GM18873 (cell line): Measurements from ENCODE around the gene NGFR.
"Not testable (repeated sequence)": the region's sequence is repeated elsewhere in the genome, so short reads cannot be mapped to it uniquely, and the experiment has no call there.

ENCODE experiments used
- ATAC-seq: cut with Tn5 transposase; IDR thresholded peaks from one replicate; pipeline ENCODE4 v1.9.1; 2021; ENCODE audit warnings: mild to moderate bottlenecking, moderate library complexity, moderate number of reproducible peaks; ENCODE audit not compliant: unreplicated experiment, low FRiP score

NGFR gene

DNA sequence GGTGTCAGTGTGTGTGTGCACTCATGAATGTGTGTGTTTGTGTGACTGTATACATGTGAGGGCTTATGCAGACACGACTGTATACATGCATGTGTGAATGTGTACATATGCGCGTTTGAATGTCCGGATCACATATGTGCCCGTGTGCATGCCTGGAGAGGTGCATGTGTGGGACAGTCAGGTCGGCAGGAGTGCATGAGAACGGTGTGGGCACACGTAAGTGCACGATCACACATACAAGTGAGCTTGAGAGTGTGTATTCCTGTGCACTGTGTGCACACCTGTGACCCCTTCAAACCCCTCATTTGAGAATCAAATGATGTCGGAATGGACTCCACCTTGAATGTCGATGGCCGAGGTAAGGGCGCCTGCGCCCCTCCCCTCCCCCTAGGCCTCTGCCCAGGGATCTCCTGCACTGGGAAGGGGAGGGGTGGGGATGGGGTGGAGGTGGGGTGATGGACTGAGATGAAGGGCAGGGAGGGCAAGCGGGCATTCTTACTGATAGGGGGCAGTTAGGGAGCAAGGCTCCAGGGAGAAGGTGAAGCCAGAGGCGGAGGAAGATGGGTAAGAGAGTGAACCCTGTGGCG lies 601 bp upstream of the NGFR start:
- ATAC-seq = no peak

DNA sequence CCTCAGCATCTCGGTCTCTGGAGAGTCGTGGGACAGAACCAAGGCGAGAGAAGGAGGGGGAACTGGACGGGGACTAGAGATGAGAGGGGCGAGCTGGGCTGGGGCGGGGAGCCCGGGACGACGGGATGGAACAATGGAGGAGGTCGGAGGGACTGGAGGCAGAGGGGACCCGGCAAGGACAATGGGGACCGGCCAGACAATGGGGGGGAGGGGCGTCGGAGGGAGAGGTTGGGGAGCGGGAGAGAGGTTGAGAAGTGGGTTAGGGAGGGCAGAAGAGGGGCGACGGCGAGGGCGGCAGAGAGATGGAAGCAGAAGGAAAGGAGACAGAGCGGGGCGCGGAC lies 719 bp downstream of the NGFR start:
- no peak for ATAC-seq

DNA sequence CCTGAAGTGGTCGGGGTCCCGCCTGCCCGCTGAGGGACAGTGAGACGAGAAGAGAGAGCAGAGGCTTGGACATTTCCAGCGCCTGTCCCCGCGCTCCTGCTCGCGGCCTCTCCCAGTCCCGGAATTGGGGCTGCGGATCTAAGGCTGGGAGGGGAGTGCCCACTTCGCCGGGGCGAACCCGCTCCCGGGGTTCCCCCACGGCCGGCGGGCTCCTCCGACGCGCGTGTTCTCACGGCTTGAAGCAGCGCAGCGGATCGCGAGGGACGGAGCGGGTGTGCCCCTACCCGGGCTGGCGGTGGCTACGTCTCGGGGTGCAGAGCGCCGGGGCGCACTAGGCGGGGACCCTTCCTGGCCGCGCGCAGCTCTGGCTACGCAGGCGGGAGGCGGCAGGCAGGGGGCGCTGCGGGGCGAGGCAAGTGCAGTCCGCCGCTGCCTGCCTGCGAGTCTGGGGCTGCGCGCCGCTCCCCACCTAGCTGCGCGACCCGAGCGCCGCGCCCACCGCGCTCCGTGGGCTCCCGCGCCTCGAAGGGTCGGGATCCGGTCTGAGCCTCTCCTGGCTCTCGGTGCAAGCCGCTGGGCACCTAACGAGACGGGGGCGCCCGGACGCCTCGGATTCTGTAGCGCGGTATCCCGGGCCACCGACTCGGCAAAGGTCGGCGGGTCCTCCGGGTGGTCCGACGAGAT lies 1.2 kb downstream of the NGFR start:
- no peak for ATAC-seq

DNA sequence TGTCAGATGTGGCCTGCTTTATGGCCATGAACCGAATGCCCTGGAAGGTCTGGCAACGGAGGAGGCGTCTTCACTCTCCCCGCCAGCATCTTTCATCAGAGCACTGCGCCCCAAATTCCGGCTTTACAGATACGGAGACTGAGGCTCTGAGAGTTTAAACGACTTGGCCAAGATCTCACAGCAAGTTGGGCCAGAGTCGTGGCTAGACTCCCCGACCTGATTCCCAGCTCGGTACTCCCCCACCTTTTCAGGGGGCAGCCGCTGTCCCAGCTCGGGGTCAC lies 1.7 kb downstream of the NGFR start:
- no peak for ATAC-seq

DNA sequence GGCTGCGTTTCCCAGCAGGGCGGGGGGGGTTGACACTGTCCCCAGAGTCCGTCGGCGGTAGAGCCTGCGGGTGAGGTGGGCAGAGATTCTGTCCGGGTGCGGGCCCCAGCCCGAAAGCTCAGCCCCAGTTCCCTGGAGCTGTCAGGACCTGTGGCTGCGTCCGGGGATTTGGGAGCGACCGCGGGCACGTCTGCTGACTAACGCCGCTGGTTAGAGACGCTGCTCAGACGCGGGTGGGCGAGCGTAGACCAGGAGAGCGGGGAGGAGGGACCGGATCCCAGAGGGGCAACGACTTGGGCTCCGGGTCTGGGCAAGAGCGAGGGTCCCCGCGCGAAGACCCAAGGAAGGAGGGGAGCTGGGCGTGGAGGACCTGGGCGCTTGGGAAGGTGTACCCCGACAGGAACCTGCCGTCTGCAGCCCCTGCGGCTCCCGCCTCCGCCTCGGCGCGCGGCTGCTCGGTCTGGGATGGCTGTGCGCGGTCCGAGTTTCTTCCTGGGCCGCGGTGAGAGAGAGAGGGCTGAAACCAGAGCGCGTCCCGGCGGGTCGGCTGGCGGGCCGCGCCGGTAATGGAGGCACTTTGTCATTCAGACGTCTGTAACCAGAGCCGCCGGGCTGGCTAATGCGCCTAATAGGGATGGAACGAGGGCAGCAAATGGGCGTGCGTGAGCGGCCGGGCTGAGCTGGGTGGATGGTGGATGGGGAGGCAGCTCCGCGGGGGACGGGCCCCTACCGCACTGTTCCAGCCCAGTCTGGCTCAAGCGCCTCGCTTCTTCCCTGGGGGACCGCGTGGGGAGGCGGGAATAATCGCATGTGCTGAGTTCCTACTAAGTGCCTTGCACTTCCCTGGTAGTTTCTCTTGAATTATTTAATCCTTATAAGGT lies 2.3 kb downstream of the NGFR start:
- no peak for ATAC-seq

DNA sequence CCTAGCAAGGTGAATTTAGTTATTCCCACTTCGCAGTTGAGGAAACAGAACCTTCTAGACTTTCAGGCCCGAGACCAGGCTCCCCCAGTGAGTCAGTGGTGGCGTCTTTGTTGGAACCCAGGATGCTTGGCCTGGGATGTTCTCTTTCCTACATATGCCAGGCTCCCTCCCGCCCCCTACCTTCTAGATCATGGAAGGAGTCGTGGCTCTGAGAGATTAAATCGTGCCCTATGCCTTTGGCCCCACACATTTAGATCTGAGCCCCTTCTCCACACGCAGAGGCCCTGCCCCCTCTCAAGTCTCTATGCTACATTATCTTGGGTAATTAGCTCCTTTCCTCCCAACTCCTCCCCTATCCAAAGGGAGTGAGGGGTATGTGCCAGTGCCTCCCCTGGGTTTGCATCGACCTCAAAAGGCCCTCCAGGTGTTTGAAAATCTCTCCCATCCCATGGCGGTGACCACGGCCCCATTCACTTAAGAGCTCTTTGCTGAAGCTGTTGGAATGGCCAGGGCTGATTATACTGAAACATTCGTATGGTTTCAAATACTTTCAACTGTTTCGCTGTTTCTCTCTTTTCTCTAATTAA lies 3.0 kb downstream of the NGFR start:
- ATAC-seq = no peak

DNA sequence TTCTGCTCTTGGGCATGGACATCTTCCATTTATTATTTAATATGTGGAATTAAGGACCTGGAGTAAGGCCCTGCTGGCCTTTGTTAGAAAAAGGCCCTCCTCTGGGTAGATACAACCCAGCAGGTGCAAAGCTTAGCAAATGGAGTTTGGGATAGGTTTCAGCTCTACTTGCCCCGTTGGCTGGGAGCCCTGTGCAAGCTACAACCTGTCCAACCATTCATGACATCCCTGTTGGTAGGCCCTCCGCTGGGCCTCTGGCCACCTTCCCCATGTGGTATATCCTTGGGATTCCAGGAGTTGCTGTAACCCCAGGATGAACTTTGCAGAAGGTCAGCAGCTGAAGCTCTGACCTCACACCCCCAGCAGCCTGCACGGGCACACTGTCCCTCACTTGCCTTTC lies 6.4 kb downstream of the NGFR start:
- ATAC-seq = no peak

DNA sequence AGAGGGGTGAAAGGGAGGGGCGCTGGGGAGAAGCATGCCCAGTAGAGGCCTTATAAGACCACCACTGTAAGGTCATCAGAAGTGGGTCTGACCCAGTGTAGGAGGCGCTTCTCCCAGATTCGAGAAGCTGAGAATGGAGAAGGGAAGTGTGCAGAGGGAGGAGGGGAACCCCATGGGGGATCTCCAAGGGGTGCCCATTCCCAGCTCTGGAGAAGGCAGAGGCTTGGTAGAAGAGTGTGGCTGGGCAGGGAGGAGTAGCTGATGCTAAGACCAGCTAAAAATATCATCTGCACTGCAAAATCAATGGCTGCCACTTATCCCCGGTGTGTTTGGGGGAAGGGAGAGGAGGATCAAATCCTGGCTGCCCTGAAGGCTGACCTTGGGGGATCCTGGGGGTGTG lies 7.2 kb downstream of the NGFR start:
- no peak for ATAC-seq

DNA sequence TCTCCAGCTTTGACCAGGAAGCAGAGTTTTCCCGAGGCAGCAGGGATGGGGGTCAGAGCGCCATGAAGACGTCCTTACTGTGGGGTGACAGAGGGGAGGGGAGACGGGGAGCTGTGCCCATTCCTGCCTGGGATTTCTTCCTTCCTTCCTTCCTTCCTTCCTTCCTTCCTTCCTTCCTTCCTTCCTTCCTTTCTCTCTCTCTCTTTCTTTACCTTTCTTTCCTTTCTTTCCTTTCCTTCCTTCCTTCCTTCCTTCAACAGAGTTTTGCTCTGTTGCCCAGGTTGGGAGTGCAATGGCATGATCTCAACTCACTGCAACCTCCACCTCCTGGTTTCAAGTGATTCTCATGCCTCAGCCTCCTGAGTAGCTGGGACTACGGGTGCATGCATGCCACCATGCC lies 7.6 kb downstream of the NGFR start:
- not testable (repeated sequence) for ATAC-seq

DNA sequence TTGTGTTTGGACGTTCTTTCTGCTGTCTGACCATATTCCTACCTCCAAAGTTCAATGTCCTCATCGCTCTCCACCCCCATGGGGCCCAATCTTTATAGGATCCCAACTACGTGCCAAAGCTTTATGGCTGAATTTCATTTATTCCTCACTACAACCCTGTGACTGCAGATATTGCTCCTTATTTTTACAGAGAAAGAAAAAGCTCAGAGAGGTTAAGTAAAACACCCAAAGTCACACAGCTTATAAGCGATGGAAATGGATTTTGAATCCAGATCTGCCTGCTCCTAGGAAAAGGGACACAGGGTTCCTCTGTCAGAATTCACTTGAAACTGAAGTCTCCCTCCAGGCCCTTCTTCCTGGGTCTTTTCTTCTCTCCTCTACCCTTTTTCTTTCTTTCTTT lies 9.3 kb downstream of the NGFR start:
- ATAC-seq = no peak

DNA sequence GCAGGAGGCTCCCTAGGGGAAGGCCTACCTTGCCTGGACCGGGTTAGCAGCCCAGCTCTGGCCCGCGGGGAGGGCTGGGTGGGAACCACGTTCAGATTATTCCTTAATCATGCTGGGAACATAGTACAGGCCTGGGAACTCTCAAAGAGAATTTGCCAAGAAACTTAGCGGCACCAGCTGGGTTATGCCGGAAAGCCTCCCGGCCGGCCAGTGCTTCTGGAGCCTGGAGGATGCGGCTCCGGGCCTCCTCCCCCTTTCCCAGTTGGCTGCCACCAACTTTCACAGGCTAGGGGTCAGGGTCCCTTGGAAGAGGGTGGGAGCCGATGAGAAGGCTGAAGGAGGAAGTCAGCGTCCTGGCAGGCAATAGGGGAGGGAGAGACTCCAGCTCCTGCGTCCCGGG lies 10.8 kb downstream of the NGFR start:
- ATAC-seq = no peak

DNA sequence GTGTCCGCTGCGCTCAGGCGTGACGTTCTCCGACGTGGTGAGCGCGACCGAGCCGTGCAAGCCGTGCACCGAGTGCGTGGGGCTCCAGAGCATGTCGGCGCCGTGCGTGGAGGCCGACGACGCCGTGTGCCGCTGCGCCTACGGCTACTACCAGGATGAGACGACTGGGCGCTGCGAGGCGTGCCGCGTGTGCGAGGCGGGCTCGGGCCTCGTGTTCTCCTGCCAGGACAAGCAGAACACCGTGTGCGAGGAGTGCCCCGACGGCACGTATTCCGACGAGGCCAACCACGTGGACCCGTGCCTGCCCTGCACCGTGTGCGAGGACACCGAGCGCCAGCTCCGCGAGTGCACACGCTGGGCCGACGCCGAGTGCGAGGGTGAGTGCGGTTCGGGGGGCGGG lies 11.2 kb downstream of the NGFR start:
- no peak for ATAC-seq

DNA sequence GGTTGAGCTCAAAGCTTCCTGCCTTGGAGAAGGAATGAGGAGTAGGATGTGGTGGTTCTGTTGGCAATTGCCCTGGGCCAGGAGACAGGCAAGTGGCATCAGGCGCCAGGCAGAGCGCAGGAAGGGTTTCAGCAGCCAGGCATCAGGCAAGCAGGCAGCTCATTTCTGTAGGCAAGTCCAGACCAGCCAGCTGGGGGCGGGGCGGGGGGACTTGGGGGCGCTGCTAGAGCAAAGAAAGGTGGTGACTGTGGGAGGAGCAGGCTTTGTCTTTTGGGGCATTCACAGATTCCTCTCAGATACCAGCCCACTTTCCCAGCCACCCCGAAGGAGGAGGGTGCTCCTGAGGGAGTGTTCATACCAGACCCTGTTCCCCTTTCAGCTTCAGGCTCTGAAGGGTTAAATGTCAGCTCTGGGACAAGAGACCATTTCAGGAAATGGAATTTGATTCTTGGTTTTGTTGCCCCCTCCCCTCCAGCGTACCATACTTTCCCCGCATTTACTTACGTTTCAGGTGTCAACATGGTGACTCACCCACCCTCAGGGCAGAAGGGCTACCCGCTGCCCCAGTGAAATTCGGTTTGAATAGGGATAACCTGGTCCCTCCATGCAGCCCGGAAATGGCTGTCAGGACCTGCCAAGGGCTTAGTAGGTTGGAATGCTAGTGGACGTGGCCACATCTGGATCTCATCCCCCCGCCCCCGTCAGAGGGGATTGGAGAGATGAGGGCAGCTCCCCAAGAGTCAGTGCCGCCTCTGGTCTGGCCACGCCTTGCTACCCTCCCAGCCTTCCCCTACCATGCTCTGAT lies 13.2 kb downstream of the NGFR start:
- ATAC-seq = no peak

DNA sequence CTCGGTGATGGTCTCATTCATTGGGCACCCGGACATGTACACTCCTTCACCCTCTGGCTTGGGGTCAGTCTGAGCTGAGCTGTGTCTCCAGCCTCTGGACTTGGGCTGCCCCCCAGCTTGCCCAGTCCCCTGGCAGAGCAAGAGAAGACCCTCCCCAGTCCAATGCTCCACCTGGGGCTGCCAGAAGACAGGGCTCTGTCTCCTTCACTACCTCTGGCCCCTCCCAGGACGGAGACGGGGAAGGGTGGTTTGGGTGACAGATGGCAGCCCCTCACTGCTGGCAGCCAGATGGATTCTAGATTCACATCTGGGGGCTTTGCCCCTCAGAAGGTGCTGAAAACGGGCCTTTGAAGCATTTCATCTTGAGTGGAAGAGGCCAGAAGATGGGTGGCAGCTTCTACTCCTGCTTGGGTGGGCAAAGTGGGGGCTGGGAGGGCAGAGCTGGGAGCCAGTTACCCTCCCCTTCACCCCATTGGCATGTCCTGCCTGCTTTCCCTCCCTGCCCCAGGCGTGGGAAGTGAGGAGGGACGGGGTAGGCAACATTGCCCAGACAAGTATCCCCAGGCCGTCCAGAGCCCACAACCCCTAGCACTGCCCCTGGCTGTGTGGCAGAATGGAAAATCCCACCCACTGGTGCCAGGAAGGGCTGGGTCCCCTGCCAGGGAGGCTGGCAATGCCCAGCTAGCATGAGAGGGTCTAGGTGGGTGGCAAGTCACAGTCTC lies 13.9 kb downstream of the NGFR start:
- no peak for ATAC-seq

DNA sequence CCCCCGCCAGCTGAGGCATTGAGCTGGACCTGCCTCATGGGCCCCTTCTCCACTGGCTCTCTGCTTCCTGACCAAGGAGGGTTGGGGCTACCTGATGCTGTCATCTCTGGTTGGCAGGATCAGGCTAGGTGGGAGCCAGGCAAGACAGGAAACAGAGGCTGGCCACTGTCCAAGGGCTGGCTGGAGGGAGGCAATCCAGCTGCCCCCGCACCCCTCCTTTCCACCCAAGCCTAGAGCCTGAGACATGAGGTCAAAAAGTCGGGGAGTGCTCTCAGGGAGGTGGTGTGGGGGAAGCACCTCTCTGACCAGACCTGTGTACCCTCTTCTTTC lies 14.5 kb downstream of the NGFR start:
- ATAC-seq = no peak

DNA sequence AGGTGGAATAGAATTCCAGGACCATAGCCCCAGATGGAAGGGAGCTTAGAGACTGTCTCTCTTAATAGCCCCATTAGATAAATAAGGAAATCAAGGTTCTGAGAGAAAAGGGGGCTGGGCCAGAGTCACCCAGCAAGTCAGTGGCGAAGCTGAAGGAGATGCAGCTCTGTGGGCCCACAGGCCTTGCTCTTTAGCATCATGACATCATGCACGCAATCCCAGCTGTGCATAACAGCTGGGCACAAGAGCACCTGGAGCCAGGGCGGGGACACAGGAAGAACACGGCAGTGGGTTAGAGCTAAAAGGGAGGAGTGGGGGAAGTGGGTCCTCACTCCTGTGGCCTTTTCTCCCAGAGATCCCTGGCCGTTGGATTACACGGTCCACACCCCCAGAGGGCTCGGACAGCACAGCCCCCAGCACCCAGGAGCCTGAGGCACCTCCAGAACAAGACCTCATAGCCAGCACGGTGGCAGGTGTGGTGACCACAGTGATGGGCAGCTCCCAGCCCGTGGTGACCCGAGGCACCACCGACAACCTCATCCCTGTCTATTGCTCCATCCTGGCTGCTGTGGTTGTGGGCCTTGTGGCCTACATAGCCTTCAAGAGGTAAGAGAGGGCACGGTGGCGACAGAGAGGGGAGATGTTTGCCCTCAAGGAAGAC lies 15.1 kb downstream of the NGFR start:
- ATAC-seq = no peak

DNA sequence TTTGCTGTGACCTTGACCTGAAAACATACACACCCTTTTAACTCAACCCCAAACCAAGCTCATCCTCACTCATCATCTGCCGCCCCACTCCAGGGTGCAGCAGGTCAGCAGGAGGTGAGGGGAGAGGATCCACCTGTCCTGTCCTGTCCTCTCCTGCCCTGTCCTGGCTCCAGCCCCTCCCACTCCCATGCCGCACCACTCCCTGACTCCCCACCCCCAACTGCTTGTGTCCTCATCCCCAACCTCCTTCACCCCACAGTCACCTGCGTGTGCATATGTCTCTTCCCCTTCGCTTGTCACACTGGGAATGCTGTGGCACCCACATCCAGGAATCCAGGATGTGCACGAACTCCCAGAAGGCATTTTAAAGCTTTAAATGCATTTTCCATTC lies 15.6 kb downstream of the NGFR start:
- no peak for ATAC-seq

DNA sequence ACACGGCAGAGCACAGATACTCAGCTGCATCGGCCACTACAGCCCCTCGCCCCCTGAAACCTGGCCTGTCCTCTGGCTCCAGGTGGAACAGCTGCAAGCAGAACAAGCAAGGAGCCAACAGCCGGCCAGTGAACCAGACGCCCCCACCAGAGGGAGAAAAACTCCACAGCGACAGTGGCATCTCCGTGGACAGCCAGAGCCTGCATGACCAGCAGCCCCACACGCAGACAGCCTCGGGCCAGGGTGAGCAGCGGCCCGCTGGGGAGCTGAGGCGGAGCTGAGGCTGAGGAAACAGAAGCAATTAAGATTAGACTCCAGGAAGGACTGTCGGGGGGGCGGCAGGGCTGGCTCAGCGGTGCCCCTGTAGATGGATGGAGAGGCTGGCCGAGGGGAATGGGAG lies 16.7 kb downstream of the NGFR start:
- ATAC-seq = no peak

DNA sequence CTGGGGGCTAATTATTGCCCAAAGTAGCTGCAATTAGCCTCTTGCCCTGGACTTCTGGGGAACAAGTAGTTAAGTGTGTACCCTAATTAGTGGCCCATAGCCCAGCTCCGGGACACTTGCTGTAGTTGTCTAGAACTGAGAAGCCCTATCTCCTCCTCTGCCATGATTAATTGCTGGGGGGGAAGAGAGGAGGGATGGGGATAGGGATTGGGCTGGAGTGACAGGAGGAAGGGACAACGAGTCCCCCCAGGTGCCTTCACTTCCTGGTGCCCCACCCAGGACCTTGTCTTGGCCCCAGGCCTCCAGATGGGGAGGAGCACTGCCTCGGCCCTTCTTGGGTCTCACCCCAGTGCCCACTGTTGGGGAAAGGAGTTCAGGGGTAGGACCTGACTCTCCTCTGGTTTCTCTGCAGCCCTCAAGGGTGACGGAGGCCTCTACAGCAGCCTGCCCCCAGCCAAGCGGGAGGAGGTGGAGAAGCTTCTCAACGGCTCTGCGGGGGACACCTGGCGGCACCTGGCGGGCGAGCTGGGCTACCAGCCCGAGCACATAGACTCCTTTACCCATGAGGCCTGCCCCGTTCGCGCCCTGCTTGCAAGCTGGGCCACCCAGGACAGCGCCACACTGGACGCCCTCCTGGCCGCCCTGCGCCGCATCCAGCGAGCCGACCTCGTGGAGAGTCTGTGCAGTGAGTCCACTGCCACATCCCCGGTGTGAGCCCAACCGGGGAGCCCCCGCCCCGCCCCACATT lies 17.4 kb downstream of the NGFR start:
- ATAC-seq = no peak
